Right renal cortex interstitium (tissue), 3 donors: ENCODE data around the gene SLC25A39. TPM values are rescaled to one million over a fixed set of nuclear protein-coding genes. Genes with fewer than 3 reads are reported as not detected.
"Not testable (repeated sequence)": the region's sequence is repeated elsewhere in the genome, so short reads cannot be mapped to it uniquely, and the experiment has no call there.

Source experiments
- DNase-seq, 3 donors: peaks; one replicate each; pipeline ENCODE4 v3.0.0-alpha.2; 2013; ENCODE audit warnings: low read depth in 3 of 3, low spot score in 2 of 3
- polyA plus RNA-seq, 3 donors: library from polyadenylated mRNA; unstranded; fragments of 120-200 nt; gene quantifications; one replicate each; pipeline ENCODE4 v1.2.1, GENCODE V29; 2013; ENCODE audit not compliant: insufficient read length in 3 of 3

The SLC25A39 gene
- polyA plus RNA-seq, 3 donors: 82.5 to 88.4 (median 85.4) TPM

DNA sequence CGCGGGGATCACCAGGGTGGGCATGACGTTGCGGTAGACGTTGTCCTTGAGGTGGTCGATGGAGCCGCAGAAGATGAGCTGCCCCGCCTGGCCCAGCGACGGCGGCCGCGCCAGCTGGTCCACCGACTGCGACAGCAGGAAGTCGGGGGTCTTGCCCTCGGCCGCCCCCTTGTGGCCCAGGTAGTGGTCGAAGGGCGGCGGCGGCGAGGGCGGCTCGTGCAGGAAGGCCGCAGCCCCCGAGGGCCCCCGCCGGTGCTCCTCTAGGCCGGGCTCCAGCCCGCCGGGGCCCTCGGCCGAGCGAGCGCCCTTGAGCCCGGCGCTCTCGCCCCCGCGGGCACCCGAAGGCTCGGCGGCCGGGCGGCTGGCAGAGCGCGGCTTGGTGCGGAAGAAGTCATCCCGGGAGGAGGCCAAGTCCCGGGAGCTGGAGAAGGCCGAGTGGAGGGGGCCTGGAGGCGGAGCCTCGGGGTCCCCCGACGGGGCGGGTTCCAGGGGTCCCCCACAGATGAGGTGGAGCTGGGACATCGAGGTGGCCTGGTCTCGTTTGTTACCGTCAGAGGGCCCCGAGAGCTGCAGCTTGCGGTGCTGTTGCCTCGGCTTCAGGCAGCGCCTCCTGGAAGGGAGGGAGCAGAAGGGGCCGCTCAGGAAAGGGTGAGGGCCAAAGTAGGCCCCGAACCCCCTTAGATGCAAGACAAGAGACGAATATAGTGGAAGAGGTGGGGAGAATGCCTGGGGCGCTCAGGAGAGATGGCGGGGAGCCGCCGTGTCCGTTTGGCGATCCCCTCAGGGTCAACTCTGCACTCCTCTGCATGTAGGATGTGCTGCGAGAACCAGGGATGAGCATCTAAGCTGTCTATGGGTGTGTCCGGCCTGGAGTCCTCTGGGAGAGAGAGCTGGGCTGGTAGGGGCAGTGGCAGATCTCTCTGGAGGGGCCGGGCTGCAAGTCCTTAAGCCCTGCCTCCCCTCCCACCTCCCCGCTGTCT is 30.2 kb upstream of the SLC25A39 start:
- no peak for DNase-seq

DNA sequence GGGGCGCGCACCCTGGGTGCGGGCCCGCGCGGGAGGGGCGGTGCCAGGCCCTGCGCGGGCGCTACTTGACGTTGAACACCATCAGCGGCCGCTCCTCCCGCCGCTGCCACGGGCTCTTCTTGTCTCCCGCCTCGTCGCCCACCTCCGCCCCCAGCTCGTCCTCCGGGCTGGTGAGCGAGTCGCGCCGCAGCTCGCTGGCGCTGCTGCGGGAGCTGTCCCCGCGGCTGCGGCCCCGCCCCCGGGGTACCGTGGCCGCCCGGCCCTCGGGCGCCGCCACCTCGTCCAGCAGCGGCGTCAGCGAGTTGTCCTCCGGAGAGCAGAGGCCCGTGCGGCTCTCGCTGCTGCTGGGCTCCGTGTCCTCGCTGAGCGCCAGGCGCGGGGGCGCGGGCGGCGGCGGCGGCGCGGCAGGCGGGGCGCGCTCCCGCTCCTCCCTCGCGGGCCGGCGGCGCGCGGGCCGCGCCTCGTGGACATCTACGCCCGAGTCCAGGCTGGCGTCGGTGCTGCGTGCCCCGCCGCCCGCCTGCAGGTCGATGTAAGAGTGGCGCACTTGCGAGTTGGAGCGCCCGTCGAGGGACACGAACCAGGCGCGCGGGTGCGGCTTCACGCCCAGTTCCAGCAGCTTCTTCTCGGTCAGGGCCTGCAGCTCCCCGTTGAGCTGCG is 29.2 kb upstream of the SLC25A39 start:
- no peak for DNase-seq

DNA sequence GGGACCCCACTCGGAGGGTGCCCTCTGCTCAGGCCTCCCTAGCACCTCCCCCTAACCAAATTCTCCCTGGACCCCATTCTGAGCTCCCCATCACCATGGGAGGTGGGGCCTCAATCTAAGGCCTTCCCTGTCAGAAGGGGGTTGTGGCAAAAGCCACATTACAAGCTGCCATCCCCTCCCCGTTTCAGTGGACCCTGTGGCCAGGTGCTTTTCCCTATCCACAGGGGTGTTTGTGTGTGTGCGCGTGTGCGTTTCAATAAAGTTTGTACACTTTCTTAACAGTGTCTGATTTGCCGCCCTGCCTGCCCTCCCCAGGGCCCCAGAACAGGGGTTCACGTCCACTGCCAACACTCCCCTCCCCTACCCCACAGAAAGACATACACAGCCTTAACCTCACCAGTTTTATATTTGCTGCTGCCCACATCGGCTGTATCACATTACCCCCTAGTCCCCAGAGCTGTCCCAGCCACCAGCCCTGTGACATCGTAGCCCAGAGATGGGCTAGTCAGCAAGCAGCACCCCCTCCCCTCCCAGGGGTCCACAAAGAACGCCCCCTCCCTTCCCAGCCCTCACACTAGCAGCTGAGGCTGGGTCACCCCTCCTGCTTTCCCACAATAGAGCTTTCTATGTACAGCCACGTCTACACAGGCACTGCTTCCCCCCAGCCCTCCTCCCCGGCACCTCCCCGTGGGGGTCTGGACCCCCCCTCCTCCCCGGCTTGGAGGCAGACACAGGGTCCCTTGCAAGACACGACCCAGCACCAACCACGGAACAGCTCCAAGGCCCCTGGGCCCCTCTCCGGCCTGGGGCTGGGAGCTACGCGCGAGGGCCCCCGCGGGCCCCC is 28.4 kb upstream of the SLC25A39 start:
- no peak for DNase-seq

DNA sequence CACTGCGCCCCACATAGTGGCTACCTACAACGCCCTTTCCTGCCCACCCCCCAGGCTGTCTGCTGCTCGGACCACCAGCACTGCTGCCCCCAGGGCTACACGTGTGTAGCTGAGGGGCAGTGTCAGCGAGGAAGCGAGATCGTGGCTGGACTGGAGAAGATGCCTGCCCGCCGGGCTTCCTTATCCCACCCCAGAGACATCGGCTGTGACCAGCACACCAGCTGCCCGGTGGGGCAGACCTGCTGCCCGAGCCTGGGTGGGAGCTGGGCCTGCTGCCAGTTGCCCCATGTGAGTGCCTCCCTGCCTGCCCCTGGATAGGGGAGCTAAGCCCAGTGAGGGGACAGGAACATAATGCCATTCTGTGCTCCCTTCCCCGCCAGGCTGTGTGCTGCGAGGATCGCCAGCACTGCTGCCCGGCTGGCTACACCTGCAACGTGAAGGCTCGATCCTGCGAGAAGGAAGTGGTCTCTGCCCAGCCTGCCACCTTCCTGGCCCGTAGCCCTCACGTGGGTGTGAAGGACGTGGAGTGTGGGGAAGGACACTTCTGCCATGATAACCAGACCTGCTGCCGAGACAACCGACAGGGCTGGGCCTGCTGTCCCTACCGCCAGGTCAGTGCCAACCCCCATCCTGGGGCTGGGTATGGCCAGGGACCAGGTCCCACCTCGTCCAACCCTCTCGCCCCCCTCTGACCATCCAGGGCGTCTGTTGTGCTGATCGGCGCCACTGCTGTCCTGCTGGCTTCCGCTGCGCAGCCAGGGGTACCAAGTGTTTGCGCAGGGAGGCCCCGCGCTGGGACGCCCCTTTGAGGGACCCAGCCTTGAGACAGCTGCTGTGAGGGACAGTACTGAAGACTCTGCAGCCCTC is 27.6 kb upstream of the SLC25A39 start:
- DNase-seq: no peak

DNA sequence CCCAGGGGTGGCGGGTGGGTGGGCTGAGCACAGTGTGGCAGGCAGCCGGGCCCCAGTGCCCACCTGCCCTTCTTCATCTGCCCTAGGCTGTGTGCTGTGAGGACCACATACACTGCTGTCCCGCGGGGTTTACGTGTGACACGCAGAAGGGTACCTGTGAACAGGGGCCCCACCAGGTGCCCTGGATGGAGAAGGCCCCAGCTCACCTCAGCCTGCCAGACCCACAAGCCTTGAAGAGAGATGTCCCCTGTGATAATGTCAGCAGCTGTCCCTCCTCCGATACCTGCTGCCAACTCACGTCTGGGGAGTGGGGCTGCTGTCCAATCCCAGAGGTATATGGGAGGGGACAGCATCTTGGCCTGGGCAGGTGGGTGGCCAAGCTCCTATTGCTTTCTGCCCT is 26.8 kb upstream of the SLC25A39 start:
- DNase-seq: no peak

DNA sequence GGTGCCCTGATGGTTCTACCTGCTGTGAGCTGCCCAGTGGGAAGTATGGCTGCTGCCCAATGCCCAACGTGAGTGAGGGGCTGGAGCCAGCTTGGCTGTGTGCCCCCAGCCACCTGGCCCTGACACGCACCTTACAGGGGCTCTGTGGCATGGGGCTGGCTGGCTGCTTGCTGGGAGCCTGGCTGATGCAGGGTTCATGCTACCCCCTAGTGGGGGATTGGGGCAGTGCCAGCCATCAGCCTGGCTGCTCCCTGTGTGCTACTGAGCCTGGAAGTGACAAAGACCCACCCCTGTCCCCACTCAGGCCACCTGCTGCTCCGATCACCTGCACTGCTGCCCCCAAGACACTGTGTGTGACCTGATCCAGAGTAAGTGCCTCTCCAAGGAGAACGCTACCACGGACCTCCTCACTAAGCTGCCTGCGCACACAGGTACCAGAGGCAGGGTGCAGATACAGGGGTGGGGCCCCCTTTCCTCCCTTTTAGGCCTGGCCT is 26.2 kb upstream of the SLC25A39 start:
- no peak for DNase-seq

DNA sequence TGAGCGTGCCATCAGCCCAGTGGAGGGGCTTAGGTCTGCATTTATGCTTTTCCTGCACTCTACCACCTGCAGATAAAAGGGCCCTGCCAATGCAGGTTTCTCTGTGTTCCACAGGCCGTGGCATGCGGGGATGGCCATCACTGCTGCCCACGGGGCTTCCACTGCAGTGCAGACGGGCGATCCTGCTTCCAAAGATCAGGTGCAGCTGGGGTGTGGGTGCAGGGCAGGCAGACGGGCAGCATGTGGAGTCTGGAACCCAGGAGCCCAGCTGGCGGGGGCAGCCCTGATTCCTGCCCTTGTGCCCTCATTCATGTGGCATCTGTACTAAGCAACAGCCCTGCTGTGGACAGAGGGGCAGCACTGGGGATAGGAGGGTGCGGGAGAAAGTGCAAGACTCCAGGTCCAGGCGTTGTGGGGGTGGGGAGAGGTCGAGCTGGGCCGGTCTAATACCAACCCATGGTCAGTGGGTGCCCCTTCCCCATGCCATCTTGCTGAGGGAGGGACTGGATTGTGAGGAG is 25.0 kb upstream of the SLC25A39 start:
- no peak for DNase-seq

DNA sequence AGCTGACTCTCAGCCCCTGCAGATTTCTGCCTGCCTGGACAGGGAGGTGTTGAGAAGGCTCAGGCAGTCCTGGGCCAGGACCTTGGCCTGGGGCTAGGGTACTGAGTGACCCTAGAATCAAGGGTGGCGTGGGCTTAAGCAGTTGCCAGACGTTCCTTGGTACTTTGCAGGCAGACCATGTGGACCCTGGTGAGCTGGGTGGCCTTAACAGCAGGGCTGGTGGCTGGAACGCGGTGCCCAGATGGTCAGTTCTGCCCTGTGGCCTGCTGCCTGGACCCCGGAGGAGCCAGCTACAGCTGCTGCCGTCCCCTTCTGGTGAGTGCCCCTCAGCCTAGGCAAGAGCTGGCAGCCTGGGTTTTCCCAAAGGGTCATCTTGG is 24.4 kb upstream of the SLC25A39 start:
- no peak for DNase-seq

DNA sequence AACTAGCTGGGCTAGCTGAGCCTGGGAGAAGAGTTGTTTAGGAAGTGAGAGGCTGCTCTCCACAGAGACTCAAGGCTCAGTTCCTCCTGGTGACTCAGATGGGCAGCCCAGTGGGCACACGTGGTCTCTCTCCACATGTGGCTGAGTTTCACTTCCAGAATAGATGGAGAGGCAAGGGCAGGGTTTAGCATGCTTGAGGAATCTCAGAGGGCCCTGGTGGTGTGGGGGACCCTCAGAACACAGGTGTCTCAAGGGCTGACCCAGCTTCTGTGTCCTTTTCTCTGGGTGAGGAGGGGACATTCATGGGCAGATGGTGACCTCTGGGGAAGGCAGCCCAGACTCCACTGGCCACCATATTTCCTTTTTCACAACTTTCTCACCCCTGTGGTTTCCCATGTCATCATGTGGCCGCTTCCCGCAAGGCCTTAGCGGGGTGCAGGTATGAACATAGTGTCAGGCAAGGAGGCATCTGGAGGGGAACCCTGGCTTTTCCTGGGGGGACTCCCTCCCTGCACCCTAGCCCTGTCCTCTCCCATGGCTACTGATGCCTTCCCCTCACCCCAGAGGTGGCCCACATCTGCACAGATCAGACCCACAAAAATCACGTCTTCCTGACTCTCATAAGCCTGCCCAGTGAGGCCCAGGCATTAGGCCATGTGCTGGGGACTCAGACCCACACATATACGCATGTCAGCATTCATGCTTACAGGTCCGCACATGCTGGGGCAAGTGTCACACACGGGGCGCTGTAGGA is 23.8 kb upstream of the SLC25A39 start:
- DNase-seq: no peak

DNA sequence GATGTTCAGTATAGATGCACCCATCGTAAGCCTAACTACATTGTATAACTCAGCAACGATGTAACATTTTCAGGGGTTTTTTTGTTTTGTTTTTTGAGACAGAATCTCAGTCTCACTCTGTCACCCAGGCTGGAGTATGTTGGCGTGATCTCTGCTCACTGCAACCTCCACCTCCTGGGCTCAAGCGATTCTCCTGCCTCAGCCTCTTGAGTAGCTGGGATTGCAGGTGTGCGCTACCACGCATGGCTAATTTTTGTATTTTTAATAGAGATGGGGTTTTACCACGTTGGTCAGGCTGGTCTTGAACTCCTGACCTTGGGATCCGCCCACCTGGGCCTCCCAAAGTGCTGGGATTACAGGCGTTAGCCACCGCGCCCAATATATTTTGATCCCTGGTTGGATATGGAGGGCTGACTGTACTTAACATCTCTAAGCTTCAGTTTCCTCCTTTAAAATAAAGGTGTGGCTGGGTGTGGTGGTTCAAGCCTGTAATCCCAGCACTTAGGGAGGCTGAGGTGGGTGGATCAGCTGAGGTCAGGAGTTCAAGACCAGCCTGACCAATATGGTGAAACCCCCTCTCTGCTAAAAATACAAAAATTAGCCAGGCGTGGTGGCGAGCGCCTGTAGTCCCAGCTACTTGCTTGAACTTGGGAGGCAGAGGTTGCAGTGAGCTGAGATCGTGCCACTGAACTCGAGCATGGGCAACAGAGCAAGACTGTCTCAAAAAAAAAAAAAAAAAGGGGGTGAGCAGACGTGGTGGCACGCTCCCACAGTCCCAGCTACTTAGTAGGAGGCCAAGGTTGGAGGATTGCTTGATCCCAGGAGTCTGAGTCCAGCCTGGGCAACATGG is 22.8 kb upstream of the SLC25A39 start:
- not testable (repeated sequence) for DNase-seq

DNA sequence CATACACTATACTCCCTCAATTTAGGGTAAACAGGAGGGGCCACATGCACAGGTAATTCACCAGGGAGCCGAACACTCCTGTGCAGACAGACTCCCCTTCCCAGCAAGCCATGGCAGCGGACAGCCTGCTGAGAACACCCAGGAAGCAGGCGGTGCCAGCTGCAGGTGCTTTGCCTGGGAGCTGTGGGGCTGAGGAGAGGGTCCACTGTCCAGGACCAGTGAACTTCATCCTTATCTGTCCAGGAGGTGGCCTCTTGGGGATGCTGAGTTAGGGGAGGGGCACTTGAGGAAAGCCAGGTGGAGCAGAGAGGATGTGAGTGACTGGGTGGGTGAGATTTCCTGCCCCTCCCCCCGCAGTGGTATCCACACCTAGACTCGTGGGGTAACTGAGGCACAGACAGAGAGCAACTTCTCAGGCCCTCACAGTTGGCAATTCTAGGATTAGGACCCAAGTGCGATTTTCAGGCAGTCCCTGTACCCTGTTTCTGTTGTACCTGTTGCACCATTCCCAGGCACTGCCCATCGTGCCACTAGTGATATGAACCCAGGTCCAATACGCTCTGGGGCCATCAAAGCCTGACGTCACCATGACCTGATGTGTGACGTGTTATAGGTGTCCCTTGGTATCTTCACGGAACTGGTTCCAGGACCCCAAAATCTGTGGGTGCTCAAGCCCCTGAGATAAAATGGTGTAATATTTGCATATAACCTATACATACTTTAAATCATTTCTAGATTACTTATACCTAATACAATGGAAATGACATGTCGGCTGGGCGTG is 21.6 kb upstream of the SLC25A39 start:
- DNase-seq: no peak

DNA sequence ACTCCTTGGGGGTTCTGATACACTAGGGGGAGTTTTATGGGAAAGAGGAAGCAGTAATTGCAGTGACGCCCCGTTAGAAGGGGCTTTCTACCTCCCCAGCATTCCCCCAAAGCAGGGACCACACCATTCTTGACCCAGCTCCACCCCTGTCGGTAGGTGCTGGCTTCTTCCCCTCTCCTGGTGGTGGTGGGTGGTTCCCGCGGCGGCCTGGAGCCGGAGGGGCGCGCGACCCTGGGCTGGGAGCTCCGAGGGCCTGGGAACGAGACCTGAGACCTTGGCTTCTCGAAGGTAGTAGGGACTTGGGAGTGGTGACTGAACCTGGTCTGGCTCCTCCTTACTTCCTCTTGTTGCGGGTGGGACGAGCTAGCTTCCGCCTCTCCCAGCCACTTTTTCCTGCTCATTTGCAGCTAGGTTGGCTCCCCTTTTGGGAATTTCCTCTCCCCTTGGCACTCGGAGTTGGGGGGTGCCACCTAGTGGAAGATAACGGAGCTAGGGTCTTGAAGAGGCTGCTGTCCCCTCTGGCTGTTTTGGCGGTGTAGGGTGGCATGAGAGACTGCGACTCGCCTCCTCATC is 20.9 kb upstream of the SLC25A39 start:
- no peak for DNase-seq

DNA sequence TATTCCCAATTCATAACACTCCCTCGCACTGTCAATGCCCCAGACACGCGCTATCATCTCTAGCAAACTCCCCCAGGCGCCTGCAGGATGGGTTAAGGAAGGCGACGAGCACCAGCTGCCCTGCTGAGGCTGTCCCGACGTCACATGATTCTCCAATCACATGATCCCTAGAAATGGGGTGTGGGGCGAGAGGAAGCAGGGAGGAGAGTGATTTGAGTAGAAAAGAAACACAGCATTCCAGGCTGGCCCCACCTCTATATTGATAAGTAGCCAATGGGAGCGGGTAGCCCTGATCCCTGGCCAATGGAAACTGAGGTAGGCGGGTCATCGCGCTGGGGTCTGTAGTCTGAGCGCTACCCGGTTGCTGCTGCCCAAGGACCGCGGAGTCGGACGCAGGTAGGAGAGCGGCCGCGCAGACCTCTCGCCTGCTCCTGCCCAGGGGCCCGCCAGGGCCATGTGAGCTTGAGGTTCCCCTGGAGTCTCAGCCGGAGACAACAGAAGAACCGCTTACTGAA is 20.4 kb upstream of the SLC25A39 start, which contains the start of gene GRN:
Gene GRN, plus strand, starts transcription at position 364 of the 515 bp plus-strand sequence. CDS start 3,863 bp downstream, outside the sequence.
- DNase-seq: peak; percentile 96 to 99 (median 98)

DNA sequence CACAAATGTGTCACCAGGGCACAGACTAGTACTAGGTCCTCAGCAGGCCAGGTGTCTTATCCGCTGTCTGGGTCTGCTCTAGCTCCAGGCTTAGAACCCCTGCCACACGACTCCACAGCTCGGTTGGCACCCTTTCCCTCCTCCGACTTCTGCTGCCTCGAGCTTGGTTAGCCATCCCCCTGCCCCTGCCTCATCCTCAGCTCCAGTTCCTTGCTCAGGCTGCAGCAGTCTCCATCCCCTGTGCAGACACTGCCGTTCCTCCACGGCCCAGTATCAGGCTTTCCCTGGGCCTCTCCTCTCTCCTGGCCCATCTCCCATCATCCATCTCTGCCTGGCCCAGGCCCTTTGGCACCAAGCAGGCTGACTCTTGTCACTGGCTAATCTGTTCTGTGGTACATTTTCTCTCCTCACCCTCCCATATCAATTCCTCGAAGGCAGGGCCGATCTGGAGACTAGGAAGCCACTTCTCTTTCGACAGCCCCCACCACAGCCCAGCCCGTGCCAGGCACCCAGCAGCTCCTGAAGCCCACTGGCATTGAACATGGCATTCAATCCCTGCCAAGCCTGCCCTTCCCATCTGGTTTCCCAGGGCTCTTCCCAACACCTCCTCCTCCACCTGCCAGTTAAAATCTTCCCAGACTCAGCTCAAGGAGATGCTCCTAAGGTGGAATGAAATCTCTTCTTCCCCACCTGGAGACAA is 19.0 kb upstream of the SLC25A39 start:
- DNase-seq: no peak

DNA sequence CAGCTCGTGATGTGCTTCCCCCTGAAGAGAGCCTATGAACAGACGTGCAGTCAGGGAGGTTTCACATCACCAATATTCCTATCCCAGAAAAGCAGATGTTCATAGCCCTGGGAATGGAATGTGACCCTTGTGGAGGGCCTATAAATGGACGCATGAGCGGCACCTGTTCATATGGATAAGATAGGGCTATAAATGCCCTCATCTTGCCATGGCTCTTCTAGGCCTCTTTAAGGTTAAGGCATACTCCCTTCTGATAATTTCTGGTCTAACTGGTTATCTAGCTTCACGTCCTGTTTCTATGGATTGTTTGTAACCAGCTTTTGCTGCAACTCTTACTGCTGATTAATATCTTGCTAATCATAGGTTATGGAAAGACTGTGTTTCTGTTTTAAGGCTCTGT is 15.9 kb upstream of the SLC25A39 start:
- not testable (repeated sequence) for DNase-seq

DNA sequence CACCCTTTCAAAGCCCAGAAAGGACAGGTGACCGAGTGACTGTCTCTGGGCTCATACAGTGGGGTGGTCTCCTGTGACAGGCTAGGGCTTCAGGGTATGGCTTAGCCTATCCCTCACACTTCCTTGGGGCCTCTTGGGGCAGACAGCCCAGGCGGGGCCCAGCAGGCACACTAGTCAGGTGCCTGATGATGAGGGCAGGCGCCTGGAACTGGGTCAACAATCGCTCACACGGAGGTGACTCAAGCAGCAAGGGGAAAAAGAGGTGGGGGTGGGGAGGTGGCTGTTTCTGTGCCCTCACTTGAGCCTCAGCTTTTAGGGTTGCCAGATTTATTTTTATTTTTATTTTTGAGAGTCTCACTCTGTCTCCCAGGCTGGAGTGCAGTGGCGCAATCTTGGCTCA is 14.1 kb upstream of the SLC25A39 start:
- no peak for DNase-seq
